ENCODE measurements around the gene RSPO4.

GRCh38 chr20:909641-910040 lies 92.5 kb downstream of the RSPO4 start:
- TF ChIP-seq CTCF (IDR thresholded peaks at IDR 0.05) (no peak), POLR2A (IDR thresholded peaks at IDR 0.05) (no peak), POLR2AphosphoS5 (IDR thresholded peaks at IDR 0.05) (no peak)

All from stomach (tissue), 4 donors.